H1 (cell line): Measurements from ENCODE around the gene SNX13. TPM values are rescaled to one million over a fixed set of nuclear protein-coding genes. Genes with fewer than 3 reads are reported as not detected.

Experiments used
- ASH2L ChIP-seq: fragments of 200-600, 300-600 bp; sonication (generic); IDR thresholded peaks from one replicate; pipeline ENCODE4 v1.7.1; 2017; ENCODE audit warnings: low read length
- GABPA ChIP-seq: IDR thresholded peaks from 2 replicates; pipeline ENCODE4 v1.6.1; 2011; ENCODE audit warnings: mild to moderate bottlenecking, low read length, moderate library complexity, borderline replicate concordance; ENCODE audit not compliant: insufficient read depth
- RAD21 ChIP-seq, 2 experiments: IDR thresholded peaks in 1 of 2; conservative IDR thresholded peaks in 1 of 2; 2 replicates each; pipeline ENCODE4 v1.6.1; 2011; ENCODE audit warnings: low read depth in 2 of 2, low read length in 2 of 2, improper control_type of control experiment in 1 of 2, inconsistent platforms in 1 of 2, mild to moderate bottlenecking in 1 of 2, moderate library complexity in 1 of 2
- TBP ChIP-seq: IDR thresholded peaks from 2 replicates; pipeline ENCODE4 v1.6.1; 2011; ENCODE audit warnings: low read depth, low read length, improper control_type of control experiment
- polyA plus RNA-seq, 7 experiments: library from polyadenylated mRNA; depleted of rRNA in 3 of 7; stranded (reverse) in 5 of 7; unstranded in 2 of 7; fragments of >200 nt in 5 of 7; fragments of 200-250 nt in 2 of 7; gene quantifications; 1 replicate in 5 of 7; 2 replicates in 1 of 7; 4 replicates in 1 of 7; pipeline versions ENCODE4 v1.2.1 to v1.2.3, GENCODE V29; 2011 to 2013; ENCODE audit warnings: missing spikeins in 2 of 7, mixed read lengths in 2 of 7
- total RNA-seq: library from RNA; stranded (reverse); fragmentation: NEBNext Ultra II Directional; extraction: Animal tissue kit (Norgen Biotek cat#: 25700); gene quantifications from 2 replicates; pipeline ENCODE4 v1.2.1, GENCODE V29; 2021

SNX13 gene
- total and polyA plus RNA-seq, 2 of the 8 experiments (the other 6 are each of a cell fraction or from before 2014, with no cell fraction given), result 5.5 to 27.4 TPM

DNA sequence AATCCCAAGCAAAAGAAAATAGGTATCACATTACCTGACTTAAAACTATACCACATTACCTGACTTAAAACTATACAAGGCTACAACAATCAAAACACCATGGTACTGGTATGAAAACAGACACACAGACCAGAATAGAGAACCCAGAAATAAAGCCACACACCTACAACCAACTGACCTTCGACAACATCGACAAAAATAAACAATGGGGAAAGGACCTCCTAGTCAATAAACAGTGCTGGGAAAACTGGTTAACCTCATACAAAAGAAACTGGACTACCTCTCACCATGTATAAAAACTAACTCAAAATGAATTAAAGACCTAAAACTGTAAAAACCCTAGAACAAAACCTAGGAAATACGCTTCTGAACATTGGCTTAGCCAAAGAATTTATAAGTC is 22.5 kb downstream of the SNX13 start (continued):
- TF ChIP-seq ASH2L (no peak), GABPA (no peak), RAD21 (IDR thresholded peaks at IDR 0.05 in 1 of 2, conservative IDR thresholded peaks at IDR 0.05 in 1 of 2; ENCODE audit: low read depth in 2 of 2, low read length in 2 of 2) (no peak), TBP (no peak)
- TF ChIP-seq, all 59 proteins: peak for 0
